H9 (cell line): ENCODE results near the gene DLGAP4. TPM values are rescaled to one million over a fixed set of nuclear protein-coding genes. Genes with fewer than 3 reads are reported as not detected.

Experiments
- DNase-seq: peaks from one replicate; pipeline ENCODE4 v3.0.0-alpha.2; 2017
- H2AFZ ChIP-seq: one replicate; pipeline ENCODE4 v1.6.1; 2013; ENCODE audit warnings: mild to moderate bottlenecking, low read length, control low read depth, moderate library complexity
- H2AK5ac ChIP-seq: 2 replicates; pipeline ENCODE4 v1.6.1; 2013; ENCODE audit warnings: low read length, control low read depth, mixed read lengths; ENCODE audit not compliant: insufficient read length
- H2BK120ac ChIP-seq: one replicate; pipeline ENCODE4 v1.6.1; 2013; ENCODE audit warnings: low read depth, mild to moderate bottlenecking, low read length, control low read depth, inconsistent platforms; ENCODE audit not compliant: poor library complexity, severe bottlenecking
- H2BK12ac ChIP-seq: 2 replicates; pipeline ENCODE4 v1.6.1; 2013; ENCODE audit warnings: low read length, control low read depth, mixed read lengths, low read depth; ENCODE audit not compliant: insufficient read length
- H2BK15ac ChIP-seq: 2 replicates; pipeline ENCODE4 v1.6.1; 2013; ENCODE audit warnings: low read depth, low read length, control low read depth
- H2BK20ac ChIP-seq: one replicate; pipeline ENCODE4 v1.6.1; 2013; ENCODE audit warnings: low read depth, mild to moderate bottlenecking, low read length, control low read depth, inconsistent platforms; ENCODE audit not compliant: poor library complexity, severe bottlenecking
- H2BK5ac ChIP-seq: 2 replicates; pipeline ENCODE4 v1.6.1; 2013; ENCODE audit warnings: low read length, control low read depth, mixed read lengths; ENCODE audit not compliant: insufficient read length
- H3K14ac ChIP-seq: 2 replicates; pipeline ENCODE4 v1.6.1; 2013; ENCODE audit warnings: low read length, control low read depth; ENCODE audit not compliant: insufficient read depth
- H3K18ac ChIP-seq: 2 replicates; pipeline ENCODE4 v1.6.1; 2013; ENCODE audit warnings: low read depth, mild to moderate bottlenecking, mixed read lengths, low read length, control low read depth; ENCODE audit not compliant: insufficient read length
- H3K23ac ChIP-seq: 2 replicates; pipeline ENCODE4 v1.6.1; 2013; ENCODE audit warnings: low read length, control low read depth, mixed read lengths, low read depth; ENCODE audit not compliant: insufficient read length
- H3K23me2 ChIP-seq: 2 replicates; pipeline ENCODE4 v1.6.1; 2013; ENCODE audit warnings: low read depth, mild to moderate bottlenecking, mixed read lengths, low read length, control low read depth; ENCODE audit not compliant: insufficient read length, poor library complexity, severe bottlenecking
- H3K27ac ChIP-seq: 2 replicates; pipeline ENCODE4 v1.5.1; 2013; ENCODE audit warnings: low read length, control low read depth, mixed read lengths, low read depth; ENCODE audit not compliant: insufficient read length
- H3K27me3 ChIP-seq: 2 replicates; pipeline ENCODE4 v1.6.1; 2013; ENCODE audit warnings: low read length, control low read depth, inconsistent platforms; ENCODE audit not compliant: insufficient read depth
- H3K4ac ChIP-seq: 2 replicates; pipeline ENCODE4 v1.6.1; 2013; ENCODE audit warnings: low read depth, mild to moderate bottlenecking, control low read depth, inconsistent platforms, low read length, moderate library complexity
- H3K4me1 ChIP-seq: 2 replicates; pipeline ENCODE4 v1.6.1; 2013; ENCODE audit warnings: low read length, control low read depth, inconsistent platforms; ENCODE audit not compliant: insufficient read depth
- H3K4me2 ChIP-seq: 2 replicates; pipeline ENCODE4 v1.6.1; 2013; ENCODE audit warnings: low read length, control low read depth, mixed read lengths; ENCODE audit not compliant: insufficient read length, insufficient read depth
- H3K56ac ChIP-seq: 2 replicates; pipeline ENCODE4 v1.6.1; 2013; ENCODE audit warnings: low read depth, mild to moderate bottlenecking, mixed read lengths, low read length, control low read depth; ENCODE audit not compliant: insufficient read length
- H3K79me1 ChIP-seq: 2 replicates; pipeline ENCODE4 v1.6.1; 2013; ENCODE audit warnings: low read depth, mild to moderate bottlenecking, moderate library complexity, low read length, control low read depth, inconsistent platforms; ENCODE audit not compliant: insufficient read depth, poor library complexity, severe bottlenecking
- H3K79me2 ChIP-seq: 2 replicates; pipeline ENCODE4 v1.6.1; 2013; ENCODE audit warnings: low read length, control low read depth, inconsistent platforms; ENCODE audit not compliant: insufficient read depth
- H3K9ac ChIP-seq: 2 replicates; pipeline ENCODE4 v1.6.1; 2013; ENCODE audit warnings: low read length, control low read depth, mixed read lengths; ENCODE audit not compliant: insufficient read length; ENCODE audit errors: extremely low read depth
- H3K9me3 ChIP-seq: one replicate; pipeline ENCODE4 v1.6.1; 2013; ENCODE audit warnings: low read depth, low read length, inconsistent platforms; ENCODE audit not compliant: control insufficient read depth
- H3T11ph ChIP-seq: one replicate; pipeline ENCODE4 v1.6.1; 2013; ENCODE audit warnings: mild to moderate bottlenecking, low read length, control low read depth, inconsistent platforms
- H4K20me1 ChIP-seq: one replicate; pipeline ENCODE4 v1.6.1; 2013; ENCODE audit not compliant: control insufficient read depth, insufficient read length, insufficient read depth
- H4K5ac ChIP-seq: 2 replicates; pipeline ENCODE4 v1.6.1; 2013; ENCODE audit warnings: low read depth, mild to moderate bottlenecking, mixed read lengths, low read length, control low read depth; ENCODE audit not compliant: insufficient read length
- H4K8ac ChIP-seq: replicated peaks from 2 replicates; pipeline ENCODE4 v1.6.1; 2013; ENCODE audit warnings: low read length, control low read depth, mixed read lengths, low read depth; ENCODE audit not compliant: insufficient read length
- H4K91ac ChIP-seq: 2 replicates; pipeline ENCODE4 v1.6.1; 2013; ENCODE audit warnings: low read depth, mild to moderate bottlenecking, moderate library complexity, mixed read lengths, low read length, control low read depth; ENCODE audit not compliant: insufficient read length
- H3K27ac Mint-ChIP-seq, 3 experiments: 2 replicates in 2 of 3; 3 replicates in 1 of 3; pipeline ENCODE4 v1.8.0; 2020 to 2021; ENCODE audit warnings: mixed read lengths in 3 of 3, mild to moderate bottlenecking in 1 of 3, moderate library complexity in 1 of 3
- H3K27me3 Mint-ChIP-seq: 2 replicates; pipeline ENCODE4 v1.8.0; 2021; ENCODE audit warnings: low read depth, mild to moderate bottlenecking, moderate library complexity, mixed read lengths
- H3K36me3 Mint-ChIP-seq, 3 experiments: 2 replicates in 2 of 3; 3 replicates in 1 of 3; pipeline ENCODE4 v1.8.0; 2020 to 2021; ENCODE audit warnings: low read depth in 3 of 3, mixed read lengths in 3 of 3; ENCODE audit not compliant: insufficient read depth in 1 of 3
- H3K4me1 Mint-ChIP-seq, 2 experiments: 2 replicates each; pipeline ENCODE4 v1.8.0; 2020; ENCODE audit warnings: mixed read lengths in 2 of 2
- H3K4me3 Mint-ChIP-seq, 2 experiments: 2 replicates in 1 of 2; 3 replicates in 1 of 2; pipeline ENCODE4 v1.8.0; 2020 to 2021; ENCODE audit warnings: mild to moderate bottlenecking in 2 of 2, mixed read lengths in 2 of 2, moderate library complexity in 1 of 2
- H3K9me3 Mint-ChIP-seq, 2 experiments: 2 replicates in 1 of 2; 3 replicates in 1 of 2; pipeline ENCODE4 v1.8.0; 2020; ENCODE audit warnings: mild to moderate bottlenecking in 2 of 2, mixed read lengths in 2 of 2, moderate library complexity in 1 of 2
- CTCF ChIP-seq: fragments of 200-600 bp; sonication (generic); conservative IDR thresholded peaks from 3 replicates; pipeline ENCODE4 v1.8.0; 2021; ENCODE audit warnings: antibody characterized with exemption, mild to moderate bottlenecking
- WGBS: extraction: QIAGEN DNeasy Blood & Tissue Kit; methylation state at CpG from one replicate; pipeline ENCODE4 v1.1.7; 2013; ENCODE audit warnings: missing lambda C conversion rate, low lambda C conversion rate, mixed read lengths; ENCODE audit not compliant: insufficient read length; ENCODE audit errors: extremely low coverage; 5-methylcytosine and 5-hydroxymethylcytosine counted together
- total RNA-seq: library from RNA; stranded (reverse); gene quantifications from 2 replicates; pipeline ENCODE4 v1.2.1, GENCODE V29; 2021

DLGAP4 gene
- total RNA-seq, 1 experiment from 2014 or later, result 48.0 TPM

- Histone ChIP-seq H3K9me3 (no peaks in the 10 kb centered on the region), H2BK120ac (no peak overlapping the region), H3K79me2 (no peaks in the 10 kb centered on the region), H2BK5ac (no peak overlapping the region), H2BK12ac (no peak overlapping the region), H4K20me1 (no peaks in the 10 kb centered on the region), H3K4me1 (no peaks in the 10 kb centered on the region), H3K9ac (no peak overlapping the region), H3K23me2 (no peaks in the 10 kb centered on the region), H3K27me3 (no peaks in the 10 kb centered on the region), H3K14ac (no peak overlapping the region), H2BK15ac (no peak overlapping the region), H2AK5ac (no peak overlapping the region), H3K56ac (no peak overlapping the region), H3K27ac (no peak overlapping the region), H4K5ac (no peak overlapping the region), H3K18ac (no peak overlapping the region), H4K91ac (no peak overlapping the region), H4K8ac (no peak overlapping the region), H3K23ac (no peak overlapping the region), H3K79me1 (no peaks in the 10 kb centered on the region), H3K4ac (no peak overlapping the region), H3K4me2 (no peak overlapping the region), H2BK20ac (no peak overlapping the region), H3T11ph (no peak overlapping the region), H2AFZ (no peak overlapping the region)
- DNase-seq, result no peak
- WGBS, result no CpG with 5 or more reads among the region's 10 CpGs
- peaks cover 4 to 14% (median 10%) of the 10 kb centered on the region in 3 experiments for H3K36me3 Mint-ChIP-seq
- H3K9me3 Mint-ChIP-seq, result no peaks in the 10 kb centered on the region
- H3K27me3 Mint-ChIP-seq, result no peaks in the 10 kb centered on the region; the same call in 1 of the 2 replicates
- peak overlapping the region in 1 of 3 experiments; percentile 2; a peak in 1 of 7 replicates for H3K27ac Mint-ChIP-seq
- no peaks in the 10 kb centered on the region for H3K4me1 Mint-ChIP-seq
- no peak for TF ChIP-seq CTCF
- no peak overlapping the region for H3K4me3 Mint-ChIP-seq
These were observed 226.2 kb downstream of the DLGAP4 start for GRCh38 chr20:36532388-36532787.
